CD4-positive, alpha-beta T cell treated with Interleukin-6 for 4 hours (primary cell): ENCODE data around the gene HSPA1B.
A peak's percentile ranks its signal among the peaks of the same experiment; 100 is the strongest.
"Not testable (repeated sequence)": the region's sequence is repeated elsewhere in the genome, so short reads cannot be mapped to it uniquely, and the experiment has no call there.

Experiments used
- DNase-seq: peaks from one replicate; pipeline ENCODE4 v3.0.0-alpha.2; 2020; ENCODE audit warnings: mixed read lengths

HSPA1B gene

DNA sequence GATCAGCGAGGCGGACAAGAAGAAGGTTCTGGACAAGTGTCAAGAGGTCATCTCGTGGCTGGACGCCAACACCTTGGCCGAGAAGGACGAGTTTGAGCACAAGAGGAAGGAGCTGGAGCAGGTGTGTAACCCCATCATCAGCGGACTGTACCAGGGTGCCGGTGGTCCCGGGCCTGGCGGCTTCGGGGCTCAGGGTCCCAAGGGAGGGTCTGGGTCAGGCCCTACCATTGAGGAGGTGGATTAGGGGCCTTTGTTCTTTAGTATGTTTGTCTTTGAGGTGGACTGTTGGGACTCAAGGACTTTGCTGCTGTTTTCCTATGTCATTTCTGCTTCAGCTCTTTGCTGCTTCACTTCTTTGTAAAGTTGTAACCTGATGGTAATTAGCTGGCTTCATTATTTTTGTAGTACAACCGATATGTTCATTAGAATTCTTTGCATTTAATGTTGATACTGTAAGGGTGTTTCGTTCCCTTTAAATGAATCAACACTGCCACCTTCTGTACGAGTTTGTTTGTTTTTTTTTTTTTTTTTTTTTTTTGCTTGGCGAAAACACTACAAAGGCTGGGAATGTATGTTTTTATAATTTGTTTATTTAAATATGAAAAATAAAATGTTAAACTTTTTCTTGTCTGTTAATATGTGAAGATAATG lies 2.2 kb downstream of the HSPA1B start:
- no peak for DNase-seq

DNA sequence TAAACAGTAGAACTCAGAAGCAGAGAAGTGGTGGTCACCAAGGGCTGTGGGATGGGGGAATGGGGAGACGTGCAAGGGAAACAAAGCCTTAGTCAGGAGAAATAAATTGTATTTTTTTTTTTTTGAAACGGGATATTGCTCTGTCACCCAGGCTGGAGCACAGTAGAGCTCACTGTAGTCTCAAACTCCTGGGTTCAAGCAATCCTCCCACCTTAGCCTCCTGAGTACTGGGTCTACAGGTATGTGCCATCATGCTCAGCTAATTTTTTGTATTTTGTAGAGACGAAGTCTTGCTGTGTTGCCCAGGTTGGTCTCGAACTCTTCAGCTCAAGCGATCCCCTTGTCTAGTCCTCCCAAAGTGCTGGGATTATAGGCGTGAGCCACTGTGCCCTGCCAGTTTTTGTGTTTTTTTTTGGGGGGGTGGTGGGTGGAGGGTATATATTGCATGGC lies 3.4 kb downstream of the HSPA1B start:
- DNase-seq = no peak

DNA sequence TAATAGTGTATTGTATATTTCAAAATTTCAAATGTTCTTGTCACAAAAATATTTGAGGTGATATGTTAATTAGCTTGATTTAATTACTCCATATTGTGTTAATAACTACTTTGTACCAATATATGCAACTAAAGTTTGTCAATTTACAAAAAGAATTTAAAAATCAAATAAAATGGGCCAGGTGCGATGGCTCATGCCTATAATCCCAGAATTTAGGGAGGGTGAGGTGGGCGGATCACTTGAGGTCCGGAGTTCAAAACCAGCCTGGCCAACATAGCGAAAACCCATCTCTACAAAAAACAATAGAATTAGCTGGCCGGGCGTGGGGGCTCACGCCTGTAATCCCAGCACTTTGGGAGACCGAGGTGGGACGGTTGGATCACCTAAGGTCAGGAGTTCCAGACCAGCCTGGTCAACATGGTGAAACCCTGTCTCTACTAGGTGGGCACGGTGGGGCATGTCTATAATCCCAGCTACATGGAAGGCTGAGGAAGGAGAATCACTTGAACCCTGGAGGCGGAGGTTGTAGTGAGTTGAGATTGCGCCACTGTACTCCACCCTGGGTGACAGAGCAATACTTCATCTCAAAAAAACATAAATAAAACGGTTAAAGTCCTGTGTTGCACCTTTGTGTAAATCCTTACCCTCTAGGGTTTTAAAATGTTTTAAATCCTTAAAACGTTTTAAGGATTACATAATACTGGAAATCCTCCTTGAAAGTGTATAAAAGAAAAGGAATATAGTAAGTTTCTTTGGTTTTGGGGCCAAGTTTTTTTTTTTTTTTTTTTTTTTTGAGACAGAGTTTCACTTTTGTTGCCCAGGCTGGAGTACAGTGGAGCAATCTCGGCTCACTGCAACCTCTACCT lies 4.0 kb downstream of the HSPA1B start:
- no peak for DNase-seq

DNA sequence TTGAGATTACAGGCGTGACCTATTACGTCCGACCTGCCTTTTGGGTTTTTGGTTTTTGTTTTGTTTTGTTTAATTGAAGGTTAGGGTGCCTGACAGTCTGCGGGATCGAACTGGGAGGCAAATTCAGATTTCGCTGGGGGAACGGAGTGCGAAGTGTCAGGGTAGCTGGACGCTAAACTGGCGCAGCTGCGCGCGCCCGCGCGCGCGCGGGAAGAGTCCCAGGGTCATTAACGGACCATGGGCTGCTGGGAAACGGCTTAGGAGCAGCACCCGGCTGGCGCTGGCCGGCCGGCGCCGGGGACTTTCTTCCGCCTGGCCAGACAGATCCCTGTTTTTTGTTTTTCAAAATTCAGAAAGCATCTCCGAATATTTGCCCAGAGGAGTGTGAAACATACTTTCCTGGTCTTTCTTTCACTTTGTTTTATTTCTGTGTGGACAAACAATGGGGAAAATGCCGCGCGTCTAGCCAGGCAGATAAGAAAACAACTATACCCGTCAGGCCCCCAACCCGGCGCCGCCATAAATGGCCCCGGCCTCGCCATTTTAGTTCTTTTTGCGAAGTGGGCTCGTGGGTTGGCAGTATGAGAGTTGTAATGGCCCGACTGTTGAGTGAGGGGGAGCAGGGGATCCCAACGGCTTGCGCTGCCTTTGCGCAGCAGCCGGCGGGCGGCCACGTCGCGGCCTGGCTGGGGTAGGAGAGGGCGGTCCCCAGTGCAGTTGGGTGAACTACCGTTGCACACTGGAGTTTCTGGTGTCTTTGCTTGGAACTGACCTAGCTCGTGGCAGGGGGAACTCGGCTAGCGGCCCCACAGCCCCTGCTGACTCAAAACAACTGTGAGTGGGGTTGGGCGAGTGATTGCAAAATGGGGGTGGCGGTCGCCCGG lies 7.1 kb downstream of the HSPA1B start:
- peak; percentile 81 for DNase-seq

DNA sequence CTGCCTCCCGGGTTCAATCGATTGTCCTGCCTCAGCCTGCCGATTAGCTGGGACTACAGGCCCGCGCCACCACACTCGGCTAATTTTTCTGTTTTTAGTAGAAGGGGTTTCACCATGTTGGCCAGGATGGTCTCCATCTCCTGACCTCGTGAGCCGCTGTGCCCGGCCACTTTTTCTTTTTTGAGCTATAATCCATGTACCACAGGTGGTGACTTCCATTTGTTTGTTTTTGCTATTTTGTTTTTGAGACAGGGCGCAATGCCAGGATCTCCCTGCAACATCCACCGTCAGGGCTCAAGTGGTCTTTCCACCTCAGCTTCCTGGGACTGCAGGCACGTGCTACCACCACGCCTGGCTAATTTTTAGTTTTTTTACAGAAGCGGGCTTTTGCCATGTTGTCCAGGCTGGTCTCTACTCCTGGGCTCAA lies 8.5 kb downstream of the HSPA1B start:
- no peak for DNase-seq

DNA sequence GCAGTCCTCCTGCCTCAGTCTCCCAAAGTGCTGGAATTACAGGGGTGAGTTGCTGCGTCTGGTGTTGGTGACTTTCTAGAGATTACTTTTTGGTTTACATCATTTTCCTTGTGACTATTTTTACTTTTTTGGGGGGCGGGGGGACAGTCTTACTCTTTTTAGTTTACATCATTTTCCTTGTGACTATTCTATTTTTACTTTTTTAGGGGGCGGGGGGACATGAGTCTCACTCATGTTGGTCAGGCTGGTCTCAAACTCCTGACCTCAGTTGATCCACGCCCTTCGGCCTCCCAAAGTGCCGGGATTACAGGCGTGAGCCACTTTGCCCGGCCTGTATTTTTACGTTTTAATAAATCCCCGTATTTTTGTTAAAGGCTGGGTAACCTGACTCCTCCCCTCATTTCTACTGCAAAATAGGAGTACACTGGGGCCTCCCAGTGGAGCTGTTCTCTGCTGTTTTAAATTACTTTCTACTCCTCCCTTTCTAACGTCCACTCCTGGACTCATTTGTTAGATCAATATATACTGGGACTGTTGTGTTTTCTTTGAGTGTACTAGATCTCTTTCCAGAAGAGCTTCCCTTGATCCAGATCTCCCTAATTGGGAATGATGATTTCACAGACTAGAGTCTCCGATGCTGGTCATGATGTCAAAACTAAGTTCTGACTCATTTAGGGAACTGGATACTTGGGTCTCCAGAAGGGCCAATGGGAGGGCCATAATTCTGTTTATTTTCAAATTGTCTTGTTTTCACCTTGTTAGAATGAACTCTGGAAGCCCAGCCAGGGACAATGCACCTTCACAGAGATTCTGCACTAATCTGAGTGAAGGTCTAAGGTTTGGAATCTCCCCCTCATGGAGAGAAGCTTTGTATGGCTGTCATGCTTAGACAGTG lies 9.2 kb downstream of the HSPA1B start:
- DNase-seq = peak; percentile 20

DNA sequence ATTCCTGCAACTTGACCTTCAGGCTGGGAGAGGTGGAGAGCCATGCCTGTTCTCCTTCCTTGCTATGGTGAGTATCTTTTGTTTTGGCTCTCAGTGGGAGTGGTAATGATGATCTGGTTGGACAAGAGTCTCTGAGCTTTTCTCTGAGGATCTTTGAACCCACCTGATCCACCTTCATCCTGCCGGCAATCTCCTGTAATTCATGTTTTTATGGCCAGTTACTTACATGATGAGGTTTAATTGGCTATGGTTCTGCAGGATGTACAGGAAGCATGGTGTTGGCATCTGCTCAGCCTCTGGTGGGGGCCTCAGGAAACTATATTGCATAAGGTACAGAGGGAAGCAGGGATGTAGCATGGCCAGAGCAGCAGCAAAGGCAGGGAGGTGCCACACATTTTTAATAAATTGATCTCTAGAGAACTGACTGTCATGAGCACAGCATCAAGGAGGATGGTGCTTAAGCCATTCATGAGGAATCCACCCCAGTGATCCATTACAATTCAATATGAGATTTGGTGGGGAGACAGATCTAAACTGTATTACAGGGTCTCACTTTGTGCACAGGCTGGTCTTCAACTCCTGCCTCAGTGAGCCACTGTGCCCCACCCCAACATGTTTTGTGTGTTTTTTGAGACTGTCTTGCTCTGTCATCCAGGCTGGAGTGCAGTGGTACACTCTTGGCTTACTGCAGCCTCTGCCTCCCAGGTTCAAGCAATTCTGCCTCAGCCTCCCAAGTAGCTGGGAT lies 10.0 kb downstream of the HSPA1B start:
- DNase-seq = peak; percentile 10

DNA sequence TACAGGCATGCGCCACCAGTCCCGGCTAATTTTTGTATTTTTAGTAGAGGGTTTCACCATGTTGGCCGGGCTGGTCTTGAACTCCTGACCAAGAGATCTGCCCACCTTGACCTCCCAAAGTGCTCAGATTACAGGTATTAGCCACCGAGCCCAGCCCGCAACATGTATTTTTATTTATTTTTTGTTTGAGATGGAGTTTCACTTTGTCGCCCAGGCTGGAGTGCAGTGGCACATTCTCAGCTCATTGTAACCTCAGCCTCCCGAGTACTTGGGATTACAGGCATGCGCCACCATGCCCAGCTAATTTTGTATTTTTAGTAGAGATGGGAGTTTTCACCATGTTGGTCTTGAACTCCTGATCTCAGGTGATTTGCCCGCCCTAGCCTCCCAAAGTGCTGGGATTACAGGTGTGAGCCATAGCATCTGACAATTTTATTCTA lies 10.6 kb downstream of the HSPA1B start:
- DNase-seq = not testable (repeated sequence)

DNA sequence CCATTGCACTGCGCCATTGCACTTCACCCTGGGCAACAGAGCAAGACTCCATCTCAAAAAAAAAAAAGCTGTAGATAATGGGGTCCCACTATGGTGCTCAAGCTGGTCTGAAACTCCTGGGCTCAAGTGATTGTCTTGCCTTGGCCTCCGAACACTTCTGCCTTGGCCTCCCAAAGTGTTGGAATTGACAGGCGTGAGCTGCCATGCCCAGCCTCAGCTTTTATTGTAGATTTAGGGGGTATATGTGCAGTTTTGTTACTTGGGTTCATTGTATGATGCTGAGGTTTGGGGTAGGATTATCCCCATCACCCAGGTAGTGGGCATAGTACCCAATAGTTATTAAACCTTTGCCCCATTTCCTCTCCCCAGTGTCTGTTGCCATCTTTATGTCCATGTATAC lies 11.4 kb downstream of the HSPA1B start:
- DNase-seq = no peak

DNA sequence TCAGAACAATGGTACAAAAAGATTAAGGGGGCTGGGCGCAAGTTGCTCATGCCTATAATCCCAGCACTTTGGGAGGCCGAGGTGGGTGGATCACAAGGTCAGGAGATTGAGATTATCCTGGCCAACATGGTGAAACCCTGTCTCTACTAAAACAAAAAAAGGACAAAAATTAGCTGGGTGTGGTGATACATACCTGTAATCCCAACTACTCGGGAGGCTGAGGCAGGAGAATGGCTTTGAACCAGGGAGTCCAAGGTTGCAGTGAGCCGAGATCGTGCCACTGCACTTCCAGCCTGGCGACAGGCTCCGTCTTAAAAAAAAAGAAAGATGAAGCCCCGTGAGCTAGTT lies 12.2 kb downstream of the HSPA1B start:
- not testable (repeated sequence) for DNase-seq

DNA sequence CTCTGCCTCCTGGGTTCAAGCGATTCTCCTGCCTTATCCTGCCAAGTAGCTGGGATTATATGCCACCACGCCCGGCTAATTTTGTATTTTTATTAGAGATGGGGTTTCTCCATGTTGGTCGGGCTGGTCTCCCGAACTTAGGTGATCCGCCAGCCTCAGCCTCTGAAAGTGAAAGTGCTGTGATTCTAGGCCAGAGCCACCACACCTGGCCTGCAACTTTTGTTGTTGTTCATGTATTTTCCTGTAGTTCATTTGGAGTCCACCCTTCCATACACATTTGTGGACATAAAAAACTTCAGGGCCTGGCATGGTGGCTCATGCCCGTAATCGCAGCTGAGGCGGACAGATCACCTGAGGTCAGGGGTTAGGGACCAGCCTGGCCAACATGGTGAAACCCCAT lies 14.5 kb downstream of the HSPA1B start:
- no peak for DNase-seq

DNA sequence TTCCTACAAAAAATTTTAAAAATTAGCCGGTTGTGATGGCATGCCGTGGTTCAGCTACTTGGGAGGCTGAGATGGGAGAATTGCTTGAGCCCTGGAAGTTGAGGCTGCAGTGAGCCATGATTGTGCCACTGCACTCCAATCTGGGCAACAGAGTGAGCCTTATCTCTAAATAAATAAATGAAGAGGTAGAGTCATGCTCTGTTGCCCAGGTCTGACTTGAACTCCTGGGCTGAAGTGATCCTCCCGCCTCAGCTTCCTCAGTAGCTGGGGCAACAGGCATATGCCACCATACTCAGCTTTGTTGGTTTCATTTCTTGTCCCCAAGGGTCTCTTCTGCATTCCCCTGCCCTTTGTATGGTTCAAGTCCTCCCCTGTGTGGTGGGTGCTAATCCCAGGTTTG lies 17.0 kb downstream of the HSPA1B start:
- no peak for DNase-seq

DNA sequence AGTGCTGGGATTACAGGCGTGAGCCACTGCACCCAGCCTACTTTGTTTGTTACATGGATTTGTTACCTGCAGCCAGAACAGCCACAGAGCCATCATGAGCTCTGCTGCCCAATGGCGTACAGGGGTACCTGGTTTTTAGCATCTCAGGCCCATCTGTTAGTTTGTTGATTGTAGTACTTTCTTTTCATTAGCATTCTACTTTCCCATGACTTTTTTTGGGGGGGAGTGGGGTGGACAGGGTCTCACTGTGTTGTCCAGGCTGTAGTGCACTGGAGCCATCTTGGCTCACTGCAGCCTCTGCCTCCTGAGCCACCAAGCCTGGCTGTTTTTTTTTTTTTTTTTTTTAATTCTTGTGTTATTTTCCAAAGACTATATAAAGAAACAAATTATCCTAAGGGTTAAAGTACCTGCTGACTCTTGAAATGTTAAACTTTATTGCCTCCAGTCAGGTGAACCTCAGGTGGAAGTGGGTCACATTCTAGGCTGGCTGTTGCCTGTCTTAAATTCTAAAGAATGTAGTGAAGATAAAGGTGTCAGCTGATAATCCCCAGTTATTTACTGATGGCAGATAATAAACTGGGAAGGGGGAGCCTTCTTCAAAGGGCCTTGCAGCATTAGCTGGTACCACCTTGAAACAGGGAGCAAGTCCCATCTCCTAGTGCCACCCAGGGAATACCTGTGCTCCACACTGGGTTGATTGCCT lies 19.9 kb downstream of the HSPA1B start:
- no peak for DNase-seq

DNA sequence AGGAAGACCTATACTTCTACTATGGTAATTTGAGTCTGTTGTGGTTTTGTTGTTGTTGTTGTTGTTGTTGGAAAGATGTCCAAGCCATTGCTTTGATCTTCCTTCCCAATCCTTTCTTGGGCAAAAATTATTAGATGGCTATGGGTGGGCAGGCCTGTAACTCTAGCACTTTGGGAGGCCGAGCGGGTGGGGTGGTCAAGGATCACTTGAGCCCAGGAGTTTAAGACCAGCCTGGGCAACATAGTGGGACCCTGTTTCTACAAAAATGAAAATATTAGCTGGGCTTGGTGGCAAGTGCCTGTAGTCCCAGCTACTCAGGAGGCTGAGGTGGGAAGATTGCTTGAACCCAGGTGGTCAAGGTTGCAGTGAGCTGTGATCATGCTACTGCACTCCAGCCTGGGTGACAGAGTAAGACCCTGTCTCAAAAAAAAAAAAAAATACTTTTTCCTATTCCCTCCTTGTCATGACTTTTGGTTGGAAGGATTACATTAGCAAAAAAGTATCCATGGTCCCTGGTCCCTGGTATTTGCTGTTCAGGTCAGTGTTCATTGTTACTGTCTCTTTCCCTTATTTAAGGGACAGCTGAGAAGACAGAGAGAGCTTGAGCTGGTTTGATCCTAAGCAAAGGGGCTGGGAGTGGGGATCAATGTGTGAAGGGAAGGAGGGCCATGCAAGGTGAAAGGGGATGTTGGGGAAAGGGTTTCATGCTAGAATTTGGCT lies 23.4 kb downstream of the HSPA1B start:
- no peak for DNase-seq

DNA sequence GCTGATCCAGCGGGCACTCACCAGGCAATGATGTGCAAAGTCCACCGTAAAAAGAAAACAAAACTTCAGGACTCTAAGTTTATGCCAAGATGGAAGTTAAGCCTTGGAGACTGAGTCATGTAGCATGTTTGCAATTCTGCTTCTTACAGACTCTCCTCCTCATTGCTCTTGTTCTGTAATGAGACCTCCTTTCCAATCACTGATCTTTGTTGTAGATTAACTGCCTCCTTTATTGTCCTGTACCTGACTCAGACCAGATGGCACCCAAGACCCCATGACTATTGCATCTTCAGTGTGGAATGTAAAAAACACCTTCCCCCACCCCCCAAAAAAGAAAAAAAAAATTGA lies 23.9 kb downstream of the HSPA1B start:
- no peak for DNase-seq

DNA sequence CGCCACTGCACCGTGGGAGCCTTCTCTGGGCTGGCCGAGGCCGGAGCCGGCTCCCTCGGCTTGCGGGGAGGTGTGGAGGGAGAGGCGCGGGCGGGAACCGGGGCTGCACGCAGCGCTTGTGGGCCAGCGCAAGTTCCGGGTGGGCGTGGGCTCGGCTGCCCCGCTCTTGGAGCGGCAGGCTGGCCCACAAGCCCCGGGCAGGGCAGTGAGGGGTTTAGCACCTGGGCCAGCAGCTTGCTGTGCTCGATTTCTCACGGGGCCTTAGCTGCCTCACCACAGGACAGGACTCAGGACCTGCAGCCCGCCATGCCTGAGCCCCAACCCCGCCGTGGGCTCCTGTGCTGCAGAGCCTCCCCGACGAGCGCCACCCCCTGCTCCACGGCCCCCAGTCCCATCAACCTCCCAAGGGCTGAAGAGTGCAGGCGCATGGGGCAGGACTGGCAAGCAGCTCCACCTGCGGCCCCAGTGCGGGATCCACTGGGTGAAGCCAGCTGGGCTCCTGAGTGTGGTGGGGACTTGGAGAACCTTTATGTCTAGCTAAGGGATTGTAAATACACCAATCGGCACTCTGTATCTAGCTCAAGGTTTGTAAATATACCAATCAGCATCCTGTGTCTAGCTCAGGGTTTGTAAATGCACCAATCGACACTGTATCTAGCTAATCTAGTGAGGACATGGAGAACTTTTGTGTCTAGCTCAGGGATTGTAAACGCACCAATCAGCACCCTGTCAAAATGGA lies 24.6 kb downstream of the HSPA1B start:
- not testable (repeated sequence) for DNase-seq

DNA sequence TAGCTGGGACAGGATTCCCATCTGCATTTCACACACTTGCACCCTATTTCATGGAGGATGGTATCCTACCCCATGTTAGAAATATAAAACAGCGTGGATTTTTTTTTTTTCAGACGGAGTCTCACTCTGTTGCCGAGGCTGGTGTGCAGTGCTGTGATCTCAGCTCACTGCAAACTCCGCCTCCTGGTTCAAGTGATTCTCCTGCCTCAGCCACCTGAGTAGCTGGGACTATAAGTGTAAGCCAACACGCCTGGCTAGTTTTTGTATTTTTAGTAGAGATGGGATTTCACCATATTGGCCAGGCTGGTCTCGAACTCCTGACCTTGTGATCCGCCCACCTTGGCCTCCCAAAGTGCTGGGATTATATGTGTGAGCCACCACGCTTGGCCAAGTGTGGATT lies 30.2 kb downstream of the HSPA1B start:
- DNase-seq = not testable (repeated sequence)

DNA sequence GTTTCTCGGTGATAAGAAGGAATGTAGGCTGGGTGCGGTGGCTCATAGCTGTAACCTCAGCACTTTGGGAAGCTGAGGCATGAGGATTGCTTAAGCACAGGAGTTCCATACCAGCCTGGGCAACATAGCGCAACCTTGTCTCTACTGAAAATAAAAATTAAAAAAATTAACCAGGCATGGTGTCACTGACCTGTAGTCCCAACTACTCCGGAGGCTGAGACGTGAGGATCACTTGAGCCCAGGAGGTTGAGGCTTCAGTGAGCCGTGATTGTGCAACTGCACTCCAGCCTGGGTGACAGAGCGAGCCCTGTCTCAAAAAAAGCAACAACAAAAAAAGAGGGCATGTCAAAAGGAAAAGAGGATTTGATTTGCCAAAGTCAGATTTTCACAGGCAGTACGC lies 31.2 kb downstream of the HSPA1B start:
- DNase-seq = no peak

DNA sequence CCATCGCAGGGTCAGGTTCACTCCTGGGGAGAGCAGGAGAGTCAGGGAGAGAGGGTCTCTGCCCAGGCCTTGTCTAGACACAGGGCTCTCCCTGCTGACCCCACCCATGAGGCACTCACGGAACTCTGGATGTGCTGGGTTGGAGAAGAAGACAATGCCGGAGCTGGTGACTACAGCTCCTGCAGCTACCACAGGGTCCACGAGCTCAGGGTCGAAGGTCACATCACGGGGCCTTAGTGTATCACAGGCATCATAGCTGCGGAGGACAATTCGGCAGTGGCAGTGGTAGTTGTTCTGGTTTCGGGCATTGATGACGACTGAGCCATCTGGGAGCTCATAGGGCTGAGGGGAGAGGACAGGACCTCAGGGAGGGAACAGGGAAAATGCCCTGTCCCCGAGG lies 32.4 kb downstream of the HSPA1B start:
- no peak for DNase-seq

DNA sequence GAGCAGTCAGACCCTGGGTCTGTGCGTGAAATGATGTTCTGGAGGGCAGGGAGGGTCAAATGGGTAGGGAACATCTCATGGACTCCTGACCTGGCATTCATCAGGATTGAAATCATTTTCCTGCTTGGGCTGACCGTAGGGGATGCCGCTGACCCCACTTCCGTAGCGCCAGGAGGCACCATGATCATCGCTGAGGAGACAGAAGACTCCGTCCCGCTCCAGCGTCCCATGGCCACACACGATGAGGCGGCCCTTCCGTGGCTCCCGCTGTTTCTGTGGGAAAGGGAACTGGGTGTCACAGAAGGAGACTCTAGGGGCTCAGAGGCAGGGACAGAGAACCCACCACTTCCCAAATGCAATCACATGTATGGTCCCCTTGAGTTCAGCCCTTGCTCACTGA lies 32.8 kb downstream of the HSPA1B start:
- DNase-seq = no peak
